Transverse colon (tissue), 4 donors: Measurements from ENCODE around the gene NRARP. TPM values are rescaled to one million over a fixed set of nuclear protein-coding genes. Genes with fewer than 3 reads are reported as not detected.

ENCODE experiments used
- DNase-seq: peaks from one replicate; pipeline ENCODE4 v3.0.0-alpha.2; 2019
- H3K27ac ChIP-seq, 4 donors: fragments of 200-600 bp; sonication (generic); 2 replicates each; pipeline ENCODE4 v1.5.1; 2016 to 2018; ENCODE audit warnings: inconsistent platforms in 4 of 4
- H3K27me3 ChIP-seq: fragments of 200-600 bp; sonication (generic); 2 replicates; pipeline ENCODE4 v1.5.1; 2017; ENCODE audit warnings: inconsistent platforms
- H3K36me3 ChIP-seq, 4 donors: fragments of 200-600 bp; sonication (generic); 2 replicates each; pipeline ENCODE4 v1.5.1; 2017 to 2019; ENCODE audit warnings: inconsistent platforms in 4 of 4
- H3K4me1 ChIP-seq, 4 donors: fragments of 200-600 bp; sonication (generic); 2 replicates each; pipeline ENCODE4 v1.5.1; 2017 to 2020; ENCODE audit warnings: inconsistent platforms in 4 of 4
- H3K4me3 ChIP-seq, 4 donors: fragments of 200-600 bp; sonication (generic); 1 replicate in 1 of 4; 2 replicates in 3 of 4; pipeline versions ENCODE4 v1.5.1 to v1.6.1; 2017 to 2019; ENCODE audit warnings: inconsistent platforms in 4 of 4
- H3K9me3 ChIP-seq, 2 donors: fragments of 200-600 bp; sonication (generic); 2 replicates each; pipeline ENCODE4 v1.5.1; 2017 to 2019; ENCODE audit warnings: inconsistent platforms in 2 of 2
- CTCF ChIP-seq, 5 experiments: fragments of 200-600 bp in 3 of 5; fragments of 450-650 bp in 2 of 5; sonication (generic) in 3 of 5; IDR thresholded peaks; 1 replicate in 2 of 5; 2 replicates in 3 of 5; pipeline ENCODE4 v1.5.1; 2016 to 2017; ENCODE audit warnings: antibody characterized with exemption in 5 of 5, inconsistent platforms in 3 of 5, mild to moderate bottlenecking in 2 of 5, moderate library complexity in 1 of 5
- EP300 ChIP-seq: sonication (generic); formaldehyde crosslinking; IDR thresholded peaks from one replicate; pipeline ENCODE4 v1.6.1; 2017; ENCODE audit warnings: antibody characterized with exemption, low read depth
- POLR2A ChIP-seq: fragments of 450-650 bp; IDR thresholded peaks from one replicate; pipeline ENCODE4 v1.6.1; 2016; ENCODE audit warnings: antibody characterized with exemption, mild to moderate bottlenecking, moderate library complexity
- POLR2AphosphoS5 ChIP-seq, 3 donors: sonication (generic); formaldehyde crosslinking; IDR thresholded peaks; one replicate each; pipeline ENCODE4 v1.6.1; 2016; ENCODE audit warnings: antibody characterized with exemption in 3 of 3
- WGBS, 2 donors: methylation state at CpG; one replicate each; pipeline ENCODE4 v1.1.5; 2018; ENCODE audit warnings: low coverage in 1 of 2; 5-methylcytosine and 5-hydroxymethylcytosine counted together
- in situ Hi-C, 4 donors: fragments of 200-750 bp; cut with MboI; loops; one replicate each; pipeline versions ENCODE4 v1.15.0 to v1.15.1; 2017; ENCODE audit warnings: low sequenced_read_pairs in 3 of 4, low pct_ligation_motif_present in 1 of 4, low pct_unique_long_range_greater_than_20kb in 1 of 4
- intact Hi-C: fragments of 100-400 bp; cut with DNase I; formaldehyde crosslinking; loops from one replicate; pipeline ENCODE4 v1.15.1; 2023; ENCODE audit warnings: low total_unique reads
- total RNA-seq, 4 donors: library from RNA; depleted of rRNA; stranded (reverse); fragments of >200 nt; gene quantifications; one replicate each; pipeline ENCODE4 v1.1.0, GENCODE V29; 2016

NRARP gene
- total RNA-seq, 4 donors from 2014 or later, result 92.0 to 343 (median 134) TPM

- H3K9me3 ChIP-seq, result peaks cover 4 to 8% of the 10 kb centered on the region in 2 donors
- H3K4me3 ChIP-seq, result no peak overlapping the region
- no peak overlapping the region for H3K27ac ChIP-seq
- H3K4me1 ChIP-seq, result no peaks in the 10 kb centered on the region
- 83 to 86% methylated on average over 7 of the region's 7 CpGs for WGBS, 2 donors
- intact Hi-C loops, result no loop called here
- in situ Hi-C loops, result no loop called here
- no peak for DNase-seq
- H3K27me3 ChIP-seq, result no peaks in the 10 kb centered on the region
- TF ChIP-seq EP300, result no peak
- no peak for TF ChIP-seq POLR2AphosphoS5 (IDR thresholded peaks at IDR 0.05)
- TF ChIP-seq POLR2A, result no peak
- TF ChIP-seq CTCF (IDR thresholded peaks at IDR 0.05), result no peak
- H3K36me3 ChIP-seq, result no peaks in the 10 kb centered on the region
These were observed 37.2 kb upstream of the NRARP start for GRCh38 chr9:137339045-137339907.

GRCh38 chr9:137336735-137337134 is 34.7 kb upstream of the NRARP start:
- 92 to 94% methylated on average over 2 of the region's 2 CpGs for WGBS, 2 donors
- intact Hi-C loops, result no loop called here
- no peak for DNase-seq
- Histone ChIP-seq H3K4me1 (no peaks in the 10 kb centered on the region), H3K27me3 (no peaks in the 10 kb centered on the region), H3K36me3 (no peaks in the 10 kb centered on the region), H3K9me3 (peaks cover 4 to 8% of the 10 kb centered on the region in 2 donors), H3K27ac (no peak overlapping the region), H3K4me3 (no peak overlapping the region)
- TF ChIP-seq POLR2AphosphoS5 (IDR thresholded peaks at IDR 0.05) (no peak), CTCF (IDR thresholded peaks at IDR 0.05) (no peak)
- in situ Hi-C loops, result no loop called here

- DNase-seq, result no peak
- intact Hi-C loops, result no loop called here
- Histone ChIP-seq H3K36me3 (no peaks in the 10 kb centered on the region), H3K27me3 (no peaks in the 10 kb centered on the region), H3K4me3 (no peak overlapping the region), H3K4me1 (no peaks in the 10 kb centered on the region), H3K27ac (no peak overlapping the region), H3K9me3 (peaks cover 4 to 8% of the 10 kb centered on the region in 2 donors)
- in situ Hi-C loops, result no loop called here
- TF ChIP-seq CTCF (IDR thresholded peaks at IDR 0.05), result no peak
- no peak for TF ChIP-seq POLR2A
- no peak for TF ChIP-seq POLR2AphosphoS5 (IDR thresholded peaks at IDR 0.05)
- no peak for TF ChIP-seq EP300
- 83 to 92% methylated on average over 2 to 20 of the region's 21 CpGs for WGBS, 2 donors
These were observed 31.1 kb upstream of the NRARP start for GRCh38 chr9:137333016-137333671.

- Histone ChIP-seq H3K27ac (no peak overlapping the region), H3K36me3 (no peaks in the 10 kb centered on the region), H3K4me1 (no peaks in the 10 kb centered on the region), H3K9me3 (peaks cover 4 to 7% of the 10 kb centered on the region in 2 donors), H3K4me3 (no peak overlapping the region), H3K27me3 (no peaks in the 10 kb centered on the region)
- WGBS, 2 donors, result 94 to 97% methylated on average over 6 to 9 of the region's 9 CpGs
- in situ Hi-C loops (no loop called here), intact Hi-C loops (no loop called here)
- DNase-seq, result no peak
- TF ChIP-seq POLR2A (no peak), EP300 (no peak), CTCF (IDR thresholded peaks at IDR 0.05) (no peak), POLR2AphosphoS5 (IDR thresholded peaks at IDR 0.05) (no peak)
These were observed 29.9 kb upstream of the NRARP start for GRCh38 chr9:137331929-137332328.
